Endothelial cell of hepatic sinusoid (primary cell): Measurements from ENCODE around the gene FBXO36.
"Not testable (repeated sequence)": the region's sequence is repeated elsewhere in the genome, so short reads cannot be mapped to it uniquely, and the experiment has no call there.

Experiments
- in situ Hi-C: cut with HindIII; loops from 2 replicates; pipeline ENCODE4 v1.10.0; 2017; ENCODE audit warnings: low sequenced_read_pairs

The FBXO36 gene

DNA sequence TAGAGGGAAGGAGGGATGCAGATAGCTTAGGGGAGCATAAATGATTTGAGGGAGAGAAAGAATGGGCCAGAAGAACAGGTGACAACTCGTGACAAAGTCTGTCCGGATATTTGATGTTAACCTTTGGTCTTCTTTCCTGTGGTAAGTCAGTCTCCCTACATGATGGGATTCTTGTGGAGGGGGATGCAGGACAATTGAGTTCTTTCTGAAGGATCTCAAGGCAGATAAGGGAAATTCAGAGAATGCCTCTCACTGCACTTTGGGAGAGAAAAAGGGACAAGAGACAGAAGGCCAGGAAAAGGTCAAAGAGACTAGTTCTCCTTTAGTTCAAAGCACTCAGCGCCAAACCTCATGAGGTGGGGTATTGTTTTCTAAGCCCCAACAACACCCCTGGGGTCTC, 34.2 kb downstream of the FBXO36 start:
- in situ Hi-C loops = no loop called here

DNA sequence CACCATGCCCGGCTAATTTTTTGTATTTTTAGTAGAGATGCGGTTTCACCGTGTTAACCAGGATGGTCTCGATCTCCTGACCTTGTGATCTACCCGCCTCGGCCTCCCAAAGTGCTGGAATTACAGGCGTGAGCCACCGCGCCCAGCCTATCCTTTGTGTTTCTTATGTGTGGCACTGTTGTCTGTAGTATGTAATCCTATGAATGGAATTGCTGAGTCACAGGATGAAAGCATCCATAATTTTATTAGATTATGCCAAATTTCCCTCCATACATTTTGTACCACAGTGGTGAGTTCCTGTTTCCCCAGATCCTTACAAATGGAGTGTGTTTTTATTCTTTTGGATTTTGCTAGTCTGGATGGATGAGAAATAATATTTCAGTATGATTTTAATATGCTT, 41.3 kb downstream of the FBXO36 start:
- in situ Hi-C loops = not testable (repeated sequence)

DNA sequence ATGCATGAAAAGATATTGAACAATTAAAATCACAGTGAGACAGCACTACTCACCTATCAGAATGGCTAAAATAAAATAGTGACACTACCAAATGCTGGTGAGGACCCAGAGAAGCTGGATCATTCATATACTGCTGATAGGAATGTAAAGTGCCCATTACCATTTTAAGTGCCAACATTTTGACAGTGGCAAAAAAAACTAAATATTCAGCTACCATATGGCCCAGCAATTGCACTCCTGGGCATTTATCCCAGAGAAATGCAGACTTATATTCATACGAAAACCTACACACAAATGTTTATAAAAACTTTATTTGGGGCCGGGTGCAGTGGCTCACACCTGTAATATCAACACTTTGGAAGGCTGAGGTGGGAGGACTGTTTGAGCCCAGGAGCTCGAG, 47.6 kb downstream of the FBXO36 start:
- in situ Hi-C loops = no loop called here

DNA sequence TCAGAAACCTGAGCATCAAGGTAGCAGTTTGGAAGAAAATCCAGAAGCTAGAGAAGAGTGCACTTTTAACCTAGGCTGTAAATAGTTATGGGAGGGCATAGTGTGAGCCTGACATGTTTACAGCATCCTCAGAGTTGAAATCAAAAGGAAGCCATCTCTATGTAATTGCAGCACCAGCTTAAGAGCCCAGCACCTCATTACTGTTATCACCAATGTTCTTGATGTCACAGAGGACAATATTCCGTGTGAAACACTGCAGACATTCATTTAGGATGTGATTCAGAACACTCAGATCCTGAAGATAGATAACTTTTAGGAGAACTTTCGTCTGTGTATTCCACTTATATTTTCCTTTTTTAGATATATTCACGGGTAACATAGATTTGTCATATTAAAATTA, 48.1 kb downstream of the FBXO36 start:
- in situ Hi-C loops = no loop called here

DNA sequence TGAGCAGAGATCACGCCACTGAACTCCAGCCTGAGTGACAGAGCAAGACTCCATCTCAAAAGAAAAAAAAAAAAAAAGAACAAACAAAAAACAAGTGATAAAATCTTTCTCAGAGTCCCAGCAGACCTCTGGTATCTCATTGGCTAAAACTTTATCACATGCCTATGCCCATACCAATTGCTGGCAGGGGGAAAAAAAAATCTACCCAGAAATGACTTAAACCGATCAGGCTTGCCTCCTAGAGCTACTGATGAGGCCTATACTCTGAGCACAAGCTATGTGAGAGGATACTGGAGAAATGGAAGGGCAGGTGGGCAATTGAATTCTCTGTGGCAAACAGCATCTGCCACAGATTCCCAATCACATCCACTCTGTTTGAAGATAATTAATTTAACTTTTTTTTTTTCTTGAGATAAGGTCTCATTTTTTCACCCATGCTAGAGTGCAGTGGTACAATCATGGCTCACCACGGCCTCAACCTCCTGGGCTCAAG, 49.0 kb downstream of the FBXO36 start:
- in situ Hi-C loops = no loop called here

DNA sequence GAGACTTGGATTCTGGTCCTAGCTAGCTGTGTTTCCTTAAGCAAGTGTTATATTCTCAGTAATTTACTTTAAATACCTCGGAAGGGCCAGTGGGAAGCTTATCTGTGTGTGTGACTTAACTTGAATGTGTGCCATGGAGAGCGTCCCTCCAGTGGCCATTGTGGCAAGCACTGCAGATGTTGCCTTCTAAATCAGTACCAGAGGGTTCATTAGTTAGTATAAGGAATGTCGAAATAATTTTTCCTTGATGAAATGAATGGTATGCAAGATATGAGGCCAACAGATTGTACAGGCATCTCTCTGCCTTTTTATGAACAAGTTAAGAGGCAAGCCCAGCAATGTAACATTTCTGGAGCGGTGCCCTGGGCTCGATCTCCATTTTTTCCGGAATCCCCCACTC, 52.0 kb downstream of the FBXO36 start:
- in situ Hi-C loops = no loop called here

DNA sequence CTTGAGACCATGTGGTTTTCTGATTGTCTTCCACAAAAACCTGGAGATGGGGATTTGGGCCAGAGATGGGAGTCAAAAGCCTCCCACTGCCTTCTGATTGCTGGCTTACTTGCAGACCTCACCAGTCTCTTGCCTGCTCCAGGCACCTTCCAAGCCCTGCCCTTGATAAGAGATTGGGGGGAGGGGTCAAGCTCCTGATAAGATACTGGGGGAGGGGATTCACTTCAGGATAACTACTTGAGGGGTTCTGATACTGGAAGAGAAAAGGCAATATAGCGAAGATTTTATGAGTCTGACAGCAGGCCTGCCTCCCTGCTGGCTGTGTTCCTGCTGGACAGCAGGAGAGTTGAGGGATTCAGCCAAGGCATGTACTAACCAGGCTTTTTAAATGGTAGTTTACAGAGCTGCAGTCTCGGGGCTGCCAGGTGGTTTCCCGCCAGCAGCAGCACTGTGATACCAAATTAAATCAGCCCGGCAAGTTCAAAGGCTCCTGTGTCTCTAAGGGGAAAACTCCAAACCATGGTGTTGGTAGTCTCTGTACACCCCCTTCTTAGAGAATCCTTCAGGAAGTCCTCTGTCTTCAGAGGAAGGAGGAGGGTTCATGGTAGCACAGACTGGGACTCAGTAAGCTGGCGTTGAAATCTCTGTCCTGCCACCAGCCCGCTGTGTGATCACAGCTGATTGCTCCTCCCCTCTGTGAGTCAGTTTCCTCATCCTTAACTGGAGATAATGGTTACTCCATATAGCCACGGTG, 58.3 kb downstream of the FBXO36 start:
- in situ Hi-C loops = no loop called here

DNA sequence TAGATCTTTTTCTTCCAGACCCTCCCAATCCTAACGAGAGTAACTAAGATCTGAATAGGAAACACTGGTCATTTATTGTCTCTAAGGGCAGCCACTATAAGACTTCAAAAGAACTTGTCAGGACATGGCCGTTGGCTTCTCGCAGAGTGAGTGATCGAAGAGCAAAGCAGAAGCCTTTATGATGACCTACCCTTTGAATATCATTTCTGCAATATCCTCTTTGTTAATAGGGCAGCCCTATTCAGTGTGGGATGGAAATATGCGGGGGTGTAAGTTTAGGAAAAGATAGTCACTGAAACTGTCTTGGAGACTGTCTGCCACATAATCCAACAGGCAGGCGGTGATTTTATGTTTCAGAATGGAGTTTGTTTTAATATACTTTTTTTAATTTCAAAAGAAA, 70.9 kb downstream of the FBXO36 start:
- in situ Hi-C loops = no loop called here

DNA sequence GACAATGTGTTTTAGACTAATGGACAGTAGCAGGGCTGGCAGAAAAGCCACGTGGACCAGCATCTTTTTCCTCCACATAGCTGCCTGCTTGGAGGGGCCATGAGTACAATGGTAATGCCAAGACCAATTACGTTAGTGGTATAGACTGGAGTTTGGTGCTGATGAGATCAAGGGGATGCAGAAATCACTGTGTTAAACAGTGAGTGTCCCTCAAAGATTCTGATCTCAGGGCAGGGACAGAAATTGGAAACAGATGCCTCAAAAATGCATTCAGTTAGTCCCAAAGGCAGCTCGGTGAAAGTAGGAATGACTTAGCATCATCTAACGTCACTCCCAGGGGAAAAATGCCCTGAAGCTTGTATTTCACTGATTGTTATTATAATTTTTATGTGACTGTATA, 74.0 kb downstream of the FBXO36 start:
- in situ Hi-C loops = no loop called here

DNA sequence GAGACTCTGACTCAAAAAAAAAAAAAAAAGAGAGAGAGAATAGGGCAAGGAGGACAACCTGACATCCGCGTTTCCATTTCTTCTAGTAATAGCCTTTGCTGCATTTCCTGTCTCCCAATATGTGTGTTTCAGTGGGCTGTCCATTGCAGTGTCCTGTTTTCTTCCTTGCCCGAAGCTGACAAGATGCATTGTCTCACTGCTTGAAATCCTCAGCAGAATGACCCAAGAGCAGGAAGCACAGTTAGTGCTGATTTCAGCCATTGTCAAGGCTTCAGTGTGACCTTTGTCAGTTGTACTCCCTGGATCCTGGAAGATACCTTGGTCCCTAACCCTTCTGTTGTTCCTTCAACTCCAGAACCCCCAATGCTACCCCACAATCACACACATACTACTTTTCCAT, 75.3 kb downstream of the FBXO36 start:
- in situ Hi-C loops = no loop called here

DNA sequence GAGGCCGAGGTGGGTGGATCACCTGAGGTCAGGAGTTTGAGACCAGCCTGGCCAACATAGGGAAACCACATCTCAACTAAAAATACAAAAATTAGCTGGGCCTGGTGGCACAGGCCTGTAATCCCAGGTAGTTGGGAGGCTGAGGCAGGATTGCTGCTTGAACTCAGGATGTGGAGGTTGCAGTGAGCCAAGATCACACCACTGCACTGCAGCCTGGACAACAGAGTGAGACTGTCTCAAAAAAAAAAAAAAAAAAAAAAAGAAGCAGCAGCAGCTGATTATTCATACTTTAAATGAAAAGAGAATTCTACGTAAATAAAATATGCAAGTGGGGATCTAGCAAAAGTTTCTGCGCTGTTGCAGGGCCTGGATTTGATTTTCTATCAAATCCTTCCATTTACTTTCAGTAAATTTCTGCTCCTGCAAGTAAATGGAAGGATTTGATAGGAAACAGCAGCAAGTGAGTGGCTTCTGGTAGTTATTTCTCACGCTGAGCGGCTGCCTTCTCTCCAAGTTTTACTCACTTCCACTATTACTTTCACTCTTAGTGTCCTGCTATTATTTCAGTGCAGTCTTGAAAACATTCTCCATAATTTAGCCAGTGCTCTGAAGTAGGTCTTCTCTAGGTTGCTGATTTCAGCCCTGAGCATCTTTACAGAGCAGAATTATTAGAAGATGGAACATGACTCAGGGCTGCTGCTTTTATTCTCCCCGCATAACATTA, 78.0 kb downstream of the FBXO36 start:
- in situ Hi-C loops = no loop called here

DNA sequence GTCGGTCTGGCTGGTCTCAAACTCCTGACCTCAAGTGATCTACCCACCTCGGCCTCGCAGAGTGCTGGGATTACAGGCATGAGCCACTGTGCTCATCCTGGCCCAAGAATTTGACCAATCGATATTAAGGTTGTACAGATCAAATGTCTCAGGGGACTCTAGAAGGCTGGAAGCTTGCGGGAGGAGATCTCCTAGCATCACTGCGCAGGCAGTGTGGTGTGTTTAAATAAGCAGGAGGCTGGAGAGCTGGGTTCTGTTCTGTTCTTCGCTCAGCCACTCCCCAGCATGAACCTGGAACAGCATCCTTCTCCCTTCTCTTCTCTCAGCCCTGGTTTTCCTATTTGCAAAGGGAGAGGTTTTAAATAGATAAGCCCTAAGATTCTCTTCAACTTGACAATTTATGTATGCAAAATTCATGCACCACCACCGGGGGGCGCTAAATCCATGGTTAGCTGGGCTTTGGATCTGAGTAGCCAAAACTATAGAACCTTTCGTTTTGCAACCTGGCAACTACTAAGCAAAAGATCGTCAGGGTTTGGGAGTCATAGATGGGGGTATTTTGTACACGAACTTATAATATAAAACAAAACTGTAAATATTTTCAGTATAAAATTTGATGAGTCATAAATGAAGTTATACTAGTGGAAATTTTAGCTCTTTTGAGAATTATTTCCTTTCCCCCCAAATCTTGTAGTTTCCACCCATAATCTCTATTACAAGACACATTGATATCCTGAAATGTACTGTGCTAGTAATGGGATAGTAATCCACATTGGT, 85.8 kb downstream of the FBXO36 start:
- in situ Hi-C loops = no loop called here

DNA sequence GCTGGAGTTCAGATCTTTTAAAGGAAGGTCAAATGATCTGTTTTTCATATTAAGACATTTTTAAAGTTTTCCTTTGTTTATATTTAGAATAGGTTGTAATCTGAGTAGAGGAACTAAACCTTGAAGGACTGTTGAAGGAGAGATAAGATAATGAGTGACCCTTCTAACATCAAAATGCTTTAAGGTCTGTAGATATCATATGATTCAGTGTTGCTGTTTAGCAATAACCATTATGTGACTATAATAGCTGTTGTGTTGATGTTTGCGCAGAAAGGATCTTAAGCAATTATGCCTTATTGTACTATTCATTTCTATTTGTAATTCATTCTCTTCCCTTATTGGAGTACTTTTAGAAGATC, 86.4 kb downstream of the FBXO36 start:
- in situ Hi-C loops = no loop called here

DNA sequence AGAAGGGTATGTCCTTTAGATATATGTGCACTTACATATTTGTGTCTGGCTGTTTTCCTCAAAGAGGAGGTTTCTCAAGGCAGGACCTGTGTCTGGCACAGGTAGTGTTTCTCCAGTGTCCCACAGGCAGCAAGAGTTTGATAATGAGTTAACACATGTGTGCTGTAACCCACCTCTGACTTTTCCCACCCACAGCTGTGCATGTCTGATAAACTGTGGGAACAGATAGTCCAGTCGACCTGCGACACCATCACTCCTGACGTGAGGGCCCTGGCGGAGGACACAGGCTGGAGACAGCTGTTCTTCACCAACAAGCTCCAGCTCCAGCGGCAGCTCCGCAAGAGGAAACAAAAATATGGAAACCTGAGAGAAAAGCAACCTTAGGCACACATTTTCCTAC, 88.2 kb downstream of the FBXO36 start:
- in situ Hi-C loops = no loop called here

DNA sequence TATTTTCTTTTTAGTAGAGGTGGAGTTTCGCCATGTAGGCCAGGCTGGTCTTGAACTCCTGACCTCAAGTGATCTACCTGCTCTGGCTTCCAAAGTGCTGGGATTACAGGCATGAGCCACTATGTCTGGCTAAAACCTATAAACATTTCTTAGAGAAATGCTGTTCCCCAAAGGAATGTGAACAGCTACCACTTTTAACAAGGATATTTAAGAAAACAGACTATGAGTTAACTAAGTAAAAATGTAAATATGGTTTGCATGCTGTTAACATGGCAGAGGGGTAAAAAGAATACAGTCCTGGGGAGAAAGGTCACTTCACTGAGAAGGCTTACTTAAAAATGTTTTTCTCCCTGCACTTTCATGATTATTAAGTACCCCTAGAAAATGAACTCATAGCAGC, 89.3 kb downstream of the FBXO36 start:
- in situ Hi-C loops = no loop called here

DNA sequence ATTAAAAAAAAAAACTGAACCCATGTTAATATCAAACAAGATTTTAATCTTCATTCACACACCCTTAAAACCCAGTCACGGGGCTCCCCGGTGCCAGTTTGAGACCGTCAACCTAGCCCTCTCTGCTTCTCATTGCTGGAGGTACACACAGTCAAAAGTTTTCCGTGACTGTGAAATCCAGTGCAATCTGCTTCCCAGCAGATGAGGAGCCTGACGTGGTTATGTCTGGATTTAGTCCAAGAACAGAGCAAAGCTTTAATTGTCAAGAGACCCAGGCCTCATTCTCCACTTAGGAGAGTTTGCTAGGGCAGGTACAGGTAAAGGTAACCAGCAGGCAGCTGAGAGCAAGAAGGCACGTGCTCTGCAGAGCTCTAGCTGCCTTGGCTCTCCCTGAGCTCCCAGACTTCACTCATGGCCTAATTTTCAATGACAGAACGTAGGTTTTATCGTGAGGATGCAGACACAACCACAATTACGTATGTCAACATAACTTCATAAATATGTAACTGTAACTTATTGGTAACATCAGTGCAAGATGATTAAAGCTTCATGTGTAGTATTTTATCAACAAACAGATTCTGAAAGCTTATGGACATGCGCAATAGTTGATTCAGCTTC, 90.1 kb downstream of the FBXO36 start:
- in situ Hi-C loops = no loop called here

DNA sequence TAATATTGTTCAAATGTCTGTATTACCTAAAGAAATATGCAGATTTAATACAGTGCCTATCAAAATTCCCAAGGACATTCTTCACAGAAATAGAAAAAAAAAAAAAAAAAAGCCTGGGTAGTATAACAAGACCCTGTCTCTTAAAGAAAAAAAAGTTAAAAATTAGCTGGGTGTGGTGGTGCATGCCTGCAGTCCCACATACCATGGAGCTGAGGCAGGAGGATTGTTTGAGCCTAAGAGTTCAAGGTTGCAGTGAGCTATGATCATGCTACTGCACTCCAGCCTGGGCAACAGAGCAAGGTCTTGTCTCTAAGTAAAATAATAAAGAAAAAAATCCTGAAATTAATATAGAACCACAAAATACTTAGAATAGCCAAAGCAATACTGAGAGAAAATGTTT, 94.5 kb downstream of the FBXO36 start:
- in situ Hi-C loops = no loop called here

DNA sequence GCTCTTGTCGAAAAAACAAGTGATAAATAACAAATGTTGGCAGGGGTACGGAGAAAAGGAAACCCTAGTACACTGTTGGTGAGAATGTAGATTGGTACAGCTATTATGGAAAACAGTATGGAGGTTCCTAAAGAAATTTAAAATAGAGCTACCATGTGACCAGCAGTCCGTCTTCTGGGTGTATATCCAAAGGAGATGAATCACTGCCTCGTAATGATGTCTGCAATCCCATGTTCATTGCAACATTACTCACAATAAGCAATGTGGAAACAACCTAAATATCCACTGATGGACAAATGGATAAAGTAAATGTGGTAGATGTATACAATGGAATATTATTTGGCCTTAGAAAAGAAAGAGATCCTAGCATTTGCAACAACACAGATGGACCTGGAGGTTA, 95.8 kb downstream of the FBXO36 start:
- in situ Hi-C loops = no loop called here

DNA sequence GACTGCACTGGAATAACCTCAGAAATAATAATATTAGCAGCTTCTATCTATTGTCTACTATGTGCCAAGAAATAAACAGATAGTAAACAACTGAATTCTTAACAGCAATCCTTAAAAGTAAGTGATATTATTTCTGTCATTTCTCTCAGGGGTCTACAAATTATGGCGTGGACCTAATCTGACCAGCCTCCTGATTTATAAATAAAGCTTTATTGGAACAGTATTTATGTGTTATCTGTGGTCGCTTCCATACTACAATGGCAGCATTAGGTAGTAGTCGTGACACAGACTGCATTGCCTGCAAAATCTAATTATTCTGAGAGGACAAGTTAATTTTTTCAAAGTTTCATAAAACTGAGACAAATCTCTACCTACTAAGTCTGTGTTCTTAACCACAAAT, 97.4 kb downstream of the FBXO36 start:
- in situ Hi-C loops = no loop called here

DNA sequence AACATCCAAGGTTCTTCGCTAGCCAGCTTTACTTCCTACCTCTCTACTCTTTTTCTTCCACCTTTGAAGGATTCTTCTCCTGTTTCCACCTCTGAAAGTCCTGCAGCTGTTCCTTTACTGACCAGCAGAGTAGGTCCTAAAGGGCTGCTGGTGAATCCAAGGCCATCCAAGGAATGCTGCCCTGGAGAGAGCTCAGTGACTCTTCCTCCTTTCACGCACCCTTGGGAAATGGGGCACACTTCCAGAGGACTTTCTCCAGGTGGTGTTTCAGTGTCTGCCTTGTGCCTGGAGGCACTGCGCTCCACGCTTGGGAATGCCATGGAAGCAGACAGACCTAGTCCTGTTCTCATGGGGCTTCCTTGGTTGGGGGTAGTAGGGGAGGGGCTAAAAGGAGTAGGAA, 101.0 kb downstream of the FBXO36 start:
- in situ Hi-C loops = no loop called here

DNA sequence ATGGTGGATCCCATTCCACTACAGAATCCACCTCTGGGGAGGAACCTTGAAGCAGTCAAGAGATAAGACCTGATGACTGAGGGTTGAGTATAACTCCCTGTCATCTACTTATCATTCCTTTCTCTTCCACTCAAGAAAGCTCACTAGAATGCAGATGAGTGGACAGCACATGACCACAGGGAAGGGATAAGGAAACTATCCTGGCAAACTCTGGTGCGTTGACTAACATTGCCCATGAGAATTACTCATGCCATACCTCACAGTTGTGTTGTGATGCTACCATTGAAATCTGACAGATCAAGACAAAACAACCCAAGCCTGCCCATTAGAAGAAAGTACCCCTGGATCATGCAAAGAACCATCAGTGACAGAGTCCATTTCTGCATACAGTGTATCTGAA, 119.9 kb downstream of the FBXO36 start:
- in situ Hi-C loops = no loop called here
